ENCODE results near the gene PRDM15. TPM values are rescaled to one million over a fixed set of nuclear protein-coding genes. Genes with fewer than 3 reads are reported as not detected.

The PRDM15 gene
- total and polyA plus RNA-seq, 4 donors: 1.2 to 5.7 (median 2.1) TPM

DNA sequence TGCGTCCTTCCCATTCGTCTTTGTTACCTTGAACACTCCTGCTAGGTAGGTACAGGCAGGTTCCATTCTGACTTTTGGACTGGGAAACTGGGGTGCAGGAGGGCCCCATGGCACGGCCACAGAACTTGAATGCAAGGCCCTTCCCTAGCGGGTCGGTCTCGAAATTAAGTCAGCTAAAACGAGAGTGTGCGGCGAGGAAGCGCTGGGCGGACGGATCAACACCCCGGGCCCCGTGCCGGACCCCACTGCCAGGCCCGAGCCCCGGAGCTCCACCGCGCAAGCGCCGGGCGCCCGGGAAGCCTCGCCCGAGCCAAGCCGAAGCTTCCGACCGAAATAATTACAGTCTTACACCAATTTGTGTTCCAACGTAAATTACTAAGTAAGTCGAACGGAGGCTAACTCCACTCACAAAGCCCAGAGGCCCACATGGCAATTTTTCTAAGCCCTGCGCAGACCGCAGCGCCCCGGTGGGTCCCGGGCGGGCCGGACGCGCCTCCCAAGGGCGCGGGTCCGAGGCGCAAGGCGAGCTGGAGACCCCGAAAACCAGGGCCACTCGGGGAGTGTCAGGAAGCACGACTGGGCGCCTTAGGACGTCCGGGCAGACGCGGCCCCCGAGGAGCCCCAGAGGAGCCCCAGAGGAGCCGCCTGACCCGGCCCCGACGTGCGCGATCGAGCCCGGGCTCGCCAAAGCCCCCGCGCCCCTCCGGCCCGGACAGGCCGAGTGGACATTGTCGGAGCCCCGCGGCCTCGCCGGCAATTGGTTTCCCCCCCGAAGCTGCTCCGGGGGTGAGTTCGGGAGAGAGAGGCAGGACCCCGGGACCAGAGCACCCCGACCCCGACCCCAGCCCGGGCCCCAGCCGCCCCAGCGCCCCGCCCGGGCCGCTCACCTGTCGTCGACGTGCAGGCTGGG is 112.9 kb downstream of the PRDM15 start:
- Histone ChIP-seq H3K4me1 (ENCODE audit: control insufficient read depth in 4 of 4, insufficient read depth in 4 of 4, low read length in 3 of 4) (peaks cover 15 to 52% (median 39%) of the 10 kb centered on the region in 4 donors), H3K4me3 (ENCODE audit: low read depth in 1 of 3, low read length in 3 of 3) (peak overlapping the region; percentile 76 to 94 (median 86)), H3K36me3 (ENCODE audit: control insufficient read depth in 4 of 4, insufficient read depth in 3 of 4, low read depth in 1 of 4, low read length in 3 of 4) (no peaks in the 10 kb centered on the region), H3K27ac (ENCODE audit: low read depth in 1 of 2, low read length in 2 of 2) (peak overlapping the region; percentile 85 to 92), H3K9me3 (ENCODE audit: control insufficient read depth in 4 of 4, low read length in 3 of 4) (no peaks in the 10 kb centered on the region), H3K9ac (ENCODE audit: low read depth in 1 of 2, low read length in 2 of 2) (peak overlapping the region; percentile 48 to 68), H3K27me3 (ENCODE audit: control insufficient read depth in 4 of 4, insufficient read depth in 4 of 4, low read length in 3 of 4) (no peaks in the 10 kb centered on the region)
- peak; percentile 41 for DNase-seq (ENCODE audit: low spot score)
- TF ChIP-seq, protein P1, sequence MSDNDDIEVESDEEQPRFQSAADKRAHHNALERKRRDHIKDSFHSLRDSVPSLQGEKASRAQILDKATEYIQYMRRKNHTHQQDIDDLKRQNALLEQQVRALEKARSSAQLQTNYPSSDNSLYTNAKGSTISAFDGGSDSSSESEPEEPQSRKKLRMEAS (IDR thresholded peaks at IDR 0.05): no peak
- TF ChIP-seq TAF1 (conservative IDR thresholded peaks at IDR 0.05) (no peak), ATF3 (IDR thresholded peaks at IDR 0.05) (no peak), GABPA (IDR thresholded peaks at IDR 0.05 in 1 of 2, conservative IDR thresholded peaks at IDR 0.05 in 1 of 2) (no peak), NR2F2 (IDR thresholded peaks at IDR 0.05) (no peak), RXRA (IDR thresholded peaks at IDR 0.05) (no peak), HNF4A (conservative IDR thresholded peaks at IDR 0.05) (no peak), EGR1 (IDR thresholded peaks at IDR 0.05; ENCODE audit: low read depth in 2 of 2) (no peak), HNF4G (IDR thresholded peaks at IDR 0.05) (no peak), YY1 (IDR thresholded peaks at IDR 0.05) (no peak)
- WGBS: 5% methylated on average over 88 of the region's 88 CpGs

DNA sequence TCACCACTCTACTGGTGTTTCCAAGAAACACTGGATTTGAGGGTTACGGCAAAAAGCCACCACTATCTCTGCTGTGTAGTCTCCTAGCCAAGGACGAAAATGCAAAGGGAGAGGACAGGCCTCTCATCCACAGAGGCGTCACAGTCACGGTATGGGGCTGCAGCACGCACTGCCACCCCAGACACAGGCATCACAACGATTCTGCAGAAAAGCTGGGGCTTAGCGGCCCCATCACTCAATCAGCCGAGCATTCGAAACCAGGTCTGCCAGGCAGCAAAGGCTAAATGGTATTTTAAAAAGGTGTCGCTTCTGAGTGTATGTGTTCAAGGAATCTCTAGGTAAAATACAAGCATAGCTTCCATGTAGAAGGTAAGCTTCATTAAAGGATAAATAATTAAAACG is 113.7 kb downstream of the PRDM15 start:
- Histone ChIP-seq H3K4me3 (ENCODE audit: low read depth in 1 of 3, low read length in 3 of 3) (peak overlapping the region; percentile 76 to 94 (median 86)), H3K36me3 (ENCODE audit: control insufficient read depth in 4 of 4, insufficient read depth in 3 of 4, low read depth in 1 of 4, low read length in 3 of 4) (no peaks in the 10 kb centered on the region), H3K4me1 (ENCODE audit: control insufficient read depth in 4 of 4, insufficient read depth in 4 of 4, low read length in 3 of 4) (peaks cover 18 to 60% (median 44%) of the 10 kb centered on the region in 4 donors), H3K9me3 (ENCODE audit: control insufficient read depth in 4 of 4, low read length in 3 of 4) (no peaks in the 10 kb centered on the region), H3K27me3 (ENCODE audit: control insufficient read depth in 4 of 4, insufficient read depth in 4 of 4, low read length in 3 of 4) (no peaks in the 10 kb centered on the region), H3K9ac (ENCODE audit: low read depth in 1 of 2, low read length in 2 of 2) (peak overlapping the region; percentile 41 to 48), H3K27ac (ENCODE audit: low read depth in 1 of 2, low read length in 2 of 2) (peak overlapping the region; percentile 85 to 92)
- WGBS: 53% methylated on average over 11 of the region's 11 CpGs
- TF ChIP-seq GABPA (IDR thresholded peaks at IDR 0.05 in 1 of 2, conservative IDR thresholded peaks at IDR 0.05 in 1 of 2) (no peak), ZBTB33 (IDR thresholded peaks at IDR 0.05) (no peak), YY1 (IDR thresholded peaks at IDR 0.05) (no peak), SP1 (IDR thresholded peaks at IDR 0.05) (no peak), REST (IDR thresholded peaks at IDR 0.05) (no peak), TAF1 (conservative IDR thresholded peaks at IDR 0.05) (no peak), JUND (IDR thresholded peaks at IDR 0.05) (no peak), HNF4G (IDR thresholded peaks at IDR 0.05) (no peak), EGR1 (IDR thresholded peaks at IDR 0.05; ENCODE audit: low read depth in 2 of 2) (no peak), ATF3 (IDR thresholded peaks at IDR 0.05) (no peak), NR2F2 (IDR thresholded peaks at IDR 0.05) (no peak), HNF4A (conservative IDR thresholded peaks at IDR 0.05) (no peak), RAD21 (IDR thresholded peaks at IDR 0.05) (no peak), RXRA (IDR thresholded peaks at IDR 0.05) (no peak), FOXA1 (IDR thresholded peaks at IDR 0.05) (no peak), FOXA2 (IDR thresholded peaks at IDR 0.05) (no peak)
- TF ChIP-seq, protein P2, sequence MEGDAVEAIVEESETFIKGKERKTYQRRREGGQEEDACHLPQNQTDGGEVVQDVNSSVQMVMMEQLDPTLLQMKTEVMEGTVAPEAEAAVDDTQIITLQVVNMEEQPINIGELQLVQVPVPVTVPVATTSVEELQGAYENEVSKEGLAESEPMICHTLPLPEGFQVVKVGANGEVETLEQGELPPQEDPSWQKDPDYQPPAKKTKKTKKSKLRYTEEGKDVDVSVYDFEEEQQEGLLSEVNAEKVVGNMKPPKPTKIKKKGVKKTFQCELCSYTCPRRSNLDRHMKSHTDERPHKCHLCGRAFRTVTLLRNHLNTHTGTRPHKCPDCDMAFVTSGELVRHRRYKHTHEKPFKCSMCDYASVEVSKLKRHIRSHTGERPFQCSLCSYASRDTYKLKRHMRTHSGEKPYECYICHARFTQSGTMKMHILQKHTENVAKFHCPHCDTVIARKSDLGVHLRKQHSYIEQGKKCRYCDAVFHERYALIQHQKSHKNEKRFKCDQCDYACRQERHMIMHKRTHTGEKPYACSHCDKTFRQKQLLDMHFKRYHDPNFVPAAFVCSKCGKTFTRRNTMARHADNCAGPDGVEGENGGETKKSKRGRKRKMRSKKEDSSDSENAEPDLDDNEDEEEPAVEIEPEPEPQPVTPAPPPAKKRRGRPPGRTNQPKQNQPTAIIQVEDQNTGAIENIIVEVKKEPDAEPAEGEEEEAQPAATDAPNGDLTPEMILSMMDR (IDR thresholded peaks at IDR 0.05; ENCODE audit: low read depth, low read length, missing input control): no peak
- TF ChIP-seq, protein P1 (IDR thresholded peaks at IDR 0.05): no peak
- DNase-seq (ENCODE audit: low spot score): no peak

All from liver (tissue), 9 donors.